Adrenal gland (tissue), 12 donors: ENCODE results near the gene HTRA3. TPM values are rescaled to one million over a fixed set of nuclear protein-coding genes. Genes with fewer than 3 reads are reported as not detected.

Experiments used
- DNase-seq, 7 donors: peaks; one replicate each; pipeline ENCODE4 v3.0.0-alpha.2; 2019 to 2020
- H3K27ac ChIP-seq, 5 donors: fragments of 200-600 bp; sonication (generic) in 4 of 5; 1 replicate in 3 of 5; 2 replicates in 2 of 5; pipeline versions ENCODE4 v1.5.1 to v1.8.0; 2016 to 2020; ENCODE audit warnings: mild to moderate bottlenecking in 1 of 5
- H3K27me3 ChIP-seq: fragments of 200-600 bp; 2 replicates; pipeline ENCODE4 v1.8.0; 2021
- H3K36me3 ChIP-seq, 2 donors: fragments of 200-600 bp; replicated peaks in 1 of 2; 1 replicate in 1 of 2; 2 replicates in 1 of 2; pipeline versions ENCODE4 v1.5.1 to v1.8.0; 2018 to 2022
- H3K4me1 ChIP-seq, 2 donors: fragments of 200-600 bp; replicated peaks in 1 of 2; 1 replicate in 1 of 2; 2 replicates in 1 of 2; pipeline versions ENCODE4 v1.5.1 to v1.8.0; 2018 to 2021
- H3K4me3 ChIP-seq, 4 donors: fragments of 200-600 bp; sonication (generic) in 3 of 4; one replicate each; pipeline ENCODE4 v1.5.1; 2016 to 2018
- H3K9me3 ChIP-seq, 3 donors: fragments of 200-600 bp; sonication (generic) in 1 of 3; replicated peaks in 1 of 3; 1 replicate in 2 of 3; 2 replicates in 1 of 3; pipeline versions ENCODE4 v1.5.1 to v1.8.0; 2016 to 2021
- POLR2A ChIP-seq, 2 donors: fragments of 450-650 bp; IDR thresholded peaks; one replicate each; pipeline ENCODE4 v1.6.1; 2017; ENCODE audit warnings: antibody characterized with exemption in 2 of 2, mild to moderate bottlenecking in 2 of 2, moderate library complexity in 1 of 2
- WGBS, 4 donors: extraction: QIAGEN DNeasy Blood & Tissue Kit in 2 of 4; methylation state at CpG; one replicate each; pipeline versions ENCODE4 v1.1.5 to v1.1.7; 2013 to 2017; 5-methylcytosine and 5-hydroxymethylcytosine counted together
- intact Hi-C, 2 donors: fragments of 100-400 bp; cut with DNase I; formaldehyde crosslinking; loops; one replicate each; pipeline versions ENCODE4 v1.14.1 to v1.15.0; 2022 to 2023
- polyA plus RNA-seq, 3 donors: library from polyadenylated mRNA; stranded (reverse); fragments of 200-250 nt in 2 of 3; fragments of 350-450 nt in 1 of 3; fragmentation: Illumina TruSeq in 1 of 3; extraction: RNeasy Lipid Tissue Mini Kit (QIAGEN cat#74804) in 1 of 3; gene quantifications; one replicate each; pipeline ENCODE4 v1.2.3, GENCODE V29; 2013 to 2014
- total RNA-seq, 9 donors: library from RNA; depleted of rRNA in 4 of 9; stranded (reverse); fragments of >200 nt in 4 of 9; fragments of 120-200 nt in 1 of 9; fragmentation: NEBNext Ultra II Directional in 1 of 9; extraction: Animal tissue kit (Norgen Biotek cat#: 25700) in 1 of 9; gene quantifications; one replicate each; pipeline versions ENCODE4 v1.1.0 to v1.2.4, GENCODE V29; 2013 to 2023
- TF ChIP-seq, protein P1 (sequence below), 6 experiments: fragments of 450-650 bp in 4 of 6; fragments of 200-600 bp in 2 of 6; sonication (generic) in 1 of 6; IDR thresholded peaks; 1 replicate in 5 of 6; 2 replicates in 1 of 6; pipeline versions ENCODE4 v1.5.1 to v1.8.0; 2016 to 2021; ENCODE audit warnings: antibody characterized with exemption in 6 of 6, mild to moderate bottlenecking in 2 of 6, moderate library complexity in 1 of 6
- donor health status: healthy with polysubstance abuse.
- donor health status: Bipolar disorder and iron deficiency.
- donor health status: DM: yes; HTN: yes; CAD: no.
- donor health status: DM: no; HTN: no; CAD: no.
- donor health status: DM: no; HTN: no; CAD: no.
- donor health status: DM: yes; HTN: yes; CAD: no.

HTRA3 gene
- total and polyA plus RNA-seq, 12 donors, result 1.6 to 14.0 (median 4.2) TPM

DNA sequence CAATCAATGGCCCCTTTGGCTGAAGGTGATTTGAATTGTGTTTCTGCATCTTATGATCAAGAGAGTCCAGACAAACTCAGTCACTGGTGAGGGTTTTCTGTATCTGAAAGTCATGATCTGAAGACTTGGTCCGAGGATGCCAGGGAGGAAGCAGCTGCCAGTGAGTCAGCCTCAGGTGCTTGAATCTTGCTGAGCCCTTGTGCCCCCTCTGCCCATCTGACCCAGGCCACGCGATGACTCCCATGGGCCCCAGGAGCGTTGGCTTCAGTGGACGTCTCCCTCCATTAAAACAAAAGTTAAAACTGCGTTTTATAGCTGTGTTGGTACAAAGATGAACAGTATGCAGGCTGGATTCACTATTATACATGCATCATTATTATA, 62.0 kb downstream of the HTRA3 start:
- no peak for DNase-seq
- H3K27ac ChIP-seq, result peak overlapping the region in 1 of 5 donors; percentile 63
- H3K4me1 ChIP-seq, result peaks cover 0 to 5% of the 10 kb centered on the region in 2 donors
- H3K36me3 ChIP-seq, result no peaks in the 10 kb centered on the region
- no peak for TF ChIP-seq POLR2A (IDR thresholded peaks at IDR 0.05)
- TF ChIP-seq, protein P1, sequence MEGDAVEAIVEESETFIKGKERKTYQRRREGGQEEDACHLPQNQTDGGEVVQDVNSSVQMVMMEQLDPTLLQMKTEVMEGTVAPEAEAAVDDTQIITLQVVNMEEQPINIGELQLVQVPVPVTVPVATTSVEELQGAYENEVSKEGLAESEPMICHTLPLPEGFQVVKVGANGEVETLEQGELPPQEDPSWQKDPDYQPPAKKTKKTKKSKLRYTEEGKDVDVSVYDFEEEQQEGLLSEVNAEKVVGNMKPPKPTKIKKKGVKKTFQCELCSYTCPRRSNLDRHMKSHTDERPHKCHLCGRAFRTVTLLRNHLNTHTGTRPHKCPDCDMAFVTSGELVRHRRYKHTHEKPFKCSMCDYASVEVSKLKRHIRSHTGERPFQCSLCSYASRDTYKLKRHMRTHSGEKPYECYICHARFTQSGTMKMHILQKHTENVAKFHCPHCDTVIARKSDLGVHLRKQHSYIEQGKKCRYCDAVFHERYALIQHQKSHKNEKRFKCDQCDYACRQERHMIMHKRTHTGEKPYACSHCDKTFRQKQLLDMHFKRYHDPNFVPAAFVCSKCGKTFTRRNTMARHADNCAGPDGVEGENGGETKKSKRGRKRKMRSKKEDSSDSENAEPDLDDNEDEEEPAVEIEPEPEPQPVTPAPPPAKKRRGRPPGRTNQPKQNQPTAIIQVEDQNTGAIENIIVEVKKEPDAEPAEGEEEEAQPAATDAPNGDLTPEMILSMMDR (IDR thresholded peaks at IDR 0.05), result no peak
- no peaks in the 10 kb centered on the region for H3K9me3 ChIP-seq
- no peak overlapping the region for H3K4me3 ChIP-seq
- H3K27me3 ChIP-seq, result no peaks in the 10 kb centered on the region
- 64 to 85% (median 78%) methylated on average over 6 of the region's 6 CpGs for WGBS, 4 donors
- intact Hi-C loops, result no loop called here

DNA sequence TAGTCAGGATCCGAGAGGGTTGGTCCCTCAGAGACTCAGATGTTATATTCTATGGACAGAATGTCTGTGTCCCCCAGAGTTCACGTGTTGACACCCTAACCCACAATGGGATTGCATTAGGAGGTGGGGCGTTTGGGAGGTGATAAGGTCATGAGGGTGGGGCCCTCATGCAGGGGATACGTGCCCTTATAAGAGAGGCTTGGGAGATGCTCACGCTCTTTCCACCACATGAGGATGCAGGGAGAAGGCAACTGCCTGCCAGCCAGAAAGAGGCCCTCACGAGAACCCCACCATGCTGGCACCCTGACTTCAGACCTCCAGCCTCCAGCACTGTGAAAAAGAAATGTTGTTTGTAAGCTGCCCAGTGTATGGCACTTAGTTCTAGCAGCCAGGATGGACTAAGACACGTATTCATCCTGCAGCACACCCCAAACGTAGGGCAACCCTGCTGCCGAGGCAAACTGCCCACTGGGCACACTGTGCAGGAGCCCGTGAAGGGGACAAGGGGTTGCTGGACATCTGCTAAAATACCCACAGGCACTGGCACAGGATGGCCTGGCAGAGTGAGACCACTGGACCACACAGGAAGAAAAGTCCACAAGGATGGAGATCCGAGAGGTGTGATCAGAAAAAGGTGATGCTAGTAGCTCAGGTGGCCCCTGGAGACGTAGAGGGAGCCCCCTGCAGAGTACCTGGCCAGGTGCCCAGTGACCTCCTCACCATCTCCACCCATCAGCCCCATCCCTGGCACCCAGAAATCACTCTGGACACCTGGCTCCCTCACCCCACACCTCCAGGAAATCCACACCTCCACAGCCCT, 62.7 kb downstream of the HTRA3 start:
- Histone ChIP-seq H3K9me3 (no peaks in the 10 kb centered on the region), H3K27me3 (no peaks in the 10 kb centered on the region), H3K4me3 (no peak overlapping the region), H3K4me1 (peaks cover 0 to 5% of the 10 kb centered on the region in 2 donors), H3K36me3 (no peaks in the 10 kb centered on the region), H3K27ac (no peak overlapping the region)
- intact Hi-C loops, result no loop called here
- no peak for DNase-seq
- TF ChIP-seq, protein P1 (IDR thresholded peaks at IDR 0.05), result no peak
- TF ChIP-seq POLR2A (IDR thresholded peaks at IDR 0.05), result no peak
- WGBS, 4 donors, result 80 to 91% (median 87%) methylated on average over 8 to 12 of the region's 12 CpGs

DNA sequence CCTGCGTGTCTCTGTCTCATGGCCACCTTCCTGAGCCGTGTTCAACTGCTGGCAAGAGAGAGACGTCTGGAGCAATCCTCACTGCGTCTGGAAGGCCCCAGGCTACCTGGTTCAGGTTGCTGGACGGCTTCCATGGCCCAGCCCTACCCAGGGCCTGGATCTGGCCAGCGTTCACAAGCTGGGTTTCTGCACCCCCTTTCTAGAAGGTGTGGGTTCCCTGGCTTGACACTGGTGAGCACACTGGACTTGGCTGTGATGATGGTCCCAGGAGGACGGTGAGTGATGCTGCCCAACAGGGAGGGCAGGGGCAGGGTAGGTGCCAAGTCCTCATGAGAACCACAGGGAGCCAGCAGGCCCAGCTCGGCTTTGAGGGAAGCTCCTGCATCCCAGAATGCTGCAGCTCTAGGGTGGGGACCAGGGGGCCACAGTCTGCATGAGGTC, 63.4 kb downstream of the HTRA3 start:
- Histone ChIP-seq H3K27ac (no peak overlapping the region), H3K36me3 (no peaks in the 10 kb centered on the region), H3K4me1 (peaks cover 0 to 5% of the 10 kb centered on the region in 2 donors), H3K4me3 (no peak overlapping the region), H3K9me3 (no peaks in the 10 kb centered on the region), H3K27me3 (no peaks in the 10 kb centered on the region)
- TF ChIP-seq, protein P1 (IDR thresholded peaks at IDR 0.05), result no peak
- TF ChIP-seq POLR2A (IDR thresholded peaks at IDR 0.05), result no peak
- 67 to 100% (median 83%) methylated on average over 3 to 8 of the region's 8 CpGs for WGBS, 4 donors
- DNase-seq, result no peak
- intact Hi-C loops, result no loop called here

DNA sequence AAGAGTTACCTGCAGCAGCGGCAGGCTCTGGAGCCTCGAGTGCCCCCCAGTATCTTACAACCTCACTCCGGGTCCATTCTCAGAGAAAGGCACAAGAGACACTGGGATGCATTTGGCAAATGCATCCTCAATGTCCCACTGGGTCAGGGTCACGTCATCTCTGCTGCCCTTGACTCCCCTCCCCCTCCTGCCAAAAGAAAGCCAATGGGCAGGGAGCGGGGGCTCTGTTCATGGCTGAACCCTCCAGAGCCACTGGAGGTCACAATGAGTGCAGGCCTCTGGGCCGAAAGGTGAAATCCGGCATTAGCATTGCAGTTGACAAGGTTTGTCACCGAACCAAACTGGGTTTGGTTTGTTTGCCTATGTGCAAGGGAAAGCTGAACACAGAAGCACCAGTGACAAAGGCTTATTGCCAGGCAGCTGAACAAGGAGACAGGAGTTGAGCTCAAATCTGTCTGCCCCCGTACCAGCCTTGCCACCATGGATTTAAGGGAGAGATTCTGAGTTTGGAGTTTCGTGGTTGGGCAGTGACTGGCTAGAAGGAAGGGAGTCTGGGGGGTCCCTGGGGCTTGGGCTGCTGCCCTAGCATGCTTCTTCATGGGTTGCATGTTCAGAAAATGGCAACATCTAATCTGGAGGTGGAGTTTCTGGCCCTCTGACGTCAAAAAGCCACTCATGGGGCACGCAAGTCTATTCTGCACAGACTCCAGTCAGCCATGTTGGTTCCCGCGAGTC, 64.3 kb downstream of the HTRA3 start:
- no peak for DNase-seq
- Histone ChIP-seq H3K4me1 (peaks cover 0 to 5% of the 10 kb centered on the region in 2 donors), H3K27me3 (no peaks in the 10 kb centered on the region), H3K9me3 (no peaks in the 10 kb centered on the region), H3K36me3 (no peaks in the 10 kb centered on the region), H3K27ac (no peak overlapping the region), H3K4me3 (no peak overlapping the region)
- 79 to 91% (median 81%) methylated on average over 9 to 14 of the region's 14 CpGs for WGBS, 4 donors
- TF ChIP-seq, protein P1 (IDR thresholded peaks at IDR 0.05), result no peak
- TF ChIP-seq POLR2A (IDR thresholded peaks at IDR 0.05), result no peak
- intact Hi-C loops, result no loop called here
